ENCODE results near the gene THSD7A.
"Not testable (repeated sequence)": the region's sequence is repeated elsewhere in the genome, so short reads cannot be mapped to it uniquely, and the experiment has no call there.

THSD7A gene

GRCh38 chr7:11469028-11469745 is 362.8 kb downstream of the THSD7A start:
- no peak for DNase-seq (ENCODE audit: low read depth in 1 of 2, low spot score in 1 of 2)

GRCh38 chr7:11466517-11467105 is 365.4 kb downstream of the THSD7A start:
- DNase-seq (ENCODE audit: low read depth in 1 of 2, low spot score in 1 of 2): no peak

- DNase-seq (ENCODE audit: low read depth in 1 of 2, low spot score in 1 of 2): no peak
Measured at GRCh38 chr7:11464624-11465023, 367.4 kb downstream of the THSD7A start.

GRCh38 chr7:11461946-11462345 is 370.1 kb downstream of the THSD7A start:
- DNase-seq (ENCODE audit: low read depth in 1 of 2, low spot score in 1 of 2): no peak

GRCh38 chr7:11458736-11459483 is 373.1 kb downstream of the THSD7A start:
- no peak for DNase-seq (ENCODE audit: low read depth in 1 of 2, low spot score in 1 of 2)

- DNase-seq (ENCODE audit: low read depth in 1 of 2, low spot score in 1 of 2): no peak
Measured at GRCh38 chr7:11457419-11457818, 374.6 kb downstream of the THSD7A start.

- DNase-seq (ENCODE audit: low read depth in 1 of 2, low spot score in 1 of 2): no peak
Measured at GRCh38 chr7:11456574-11456973, 375.4 kb downstream of the THSD7A start.

- DNase-seq (ENCODE audit: low read depth in 1 of 2, low spot score in 1 of 2): no peak
Measured at GRCh38 chr7:11452476-11452875, 379.5 kb downstream of the THSD7A start.

- DNase-seq (ENCODE audit: low read depth in 1 of 2, low spot score in 1 of 2): no peak
Measured at GRCh38 chr7:11450281-11450680, 381.7 kb downstream of the THSD7A start.

GRCh38 chr7:11449316-11449715 is 382.7 kb downstream of the THSD7A start:
- DNase-seq (ENCODE audit: low read depth in 1 of 2, low spot score in 1 of 2): no peak

- no peak for DNase-seq (ENCODE audit: low read depth in 1 of 2, low spot score in 1 of 2)
Measured at GRCh38 chr7:11448323-11448722, 383.7 kb downstream of the THSD7A start.

GRCh38 chr7:11447106-11447505 is 384.9 kb downstream of the THSD7A start:
- no peak for DNase-seq (ENCODE audit: low read depth in 1 of 2, low spot score in 1 of 2)

- not testable (repeated sequence) for DNase-seq (ENCODE audit: low read depth in 1 of 2, low spot score in 1 of 2)
Measured at GRCh38 chr7:11443934-11444333, 388.1 kb downstream of the THSD7A start.

- DNase-seq (ENCODE audit: low read depth in 1 of 2, low spot score in 1 of 2): no peak
Measured at GRCh38 chr7:11437994-11438393, 394.0 kb downstream of the THSD7A start.

GRCh38 chr7:11436773-11437524 is 395.0 kb downstream of the THSD7A start:
- DNase-seq (ENCODE audit: low read depth in 1 of 2, low spot score in 1 of 2): no peak

- DNase-seq (ENCODE audit: low read depth in 1 of 2, low spot score in 1 of 2): no peak
Measured at GRCh38 chr7:11436316-11436715, 395.7 kb downstream of the THSD7A start.

GRCh38 chr7:11434366-11434765 is 397.6 kb downstream of the THSD7A start:
- DNase-seq (ENCODE audit: low read depth in 1 of 2, low spot score in 1 of 2): no peak

- no peak for DNase-seq (ENCODE audit: low read depth in 1 of 2, low spot score in 1 of 2)
Measured at GRCh38 chr7:11430841-11431240, 401.2 kb downstream of the THSD7A start.

- DNase-seq (ENCODE audit: low read depth in 1 of 2, low spot score in 1 of 2): no peak
Measured at GRCh38 chr7:11430112-11430511, 401.9 kb downstream of the THSD7A start.

GRCh38 chr7:11428877-11429581 is 403.0 kb downstream of the THSD7A start:
- DNase-seq (ENCODE audit: low read depth in 1 of 2, low spot score in 1 of 2): no peak

All from stimulated activated CD4-positive, alpha-beta T cell treated with anti-CD3 and anti-CD28 coated beads, Interleukin-15, amount 100 ng/mL, for 1 hour (primary cell).